ENCODE results near the gene RBM18.

Gene RBM18

GRCh38 chr9:122220673-122221182 lies 43.9 kb downstream of the RBM18 start:
- FAIRE-seq = no peak

- FAIRE-seq = no peak
Observed at GRCh38 chr9:122219856-122220672, 44.6 kb downstream of the RBM18 start.

GRCh38 chr9:122218935-122219855 lies 45.4 kb downstream of the RBM18 start:
- no peak for FAIRE-seq

- no peak for FAIRE-seq
Observed at GRCh38 chr9:122218071-122218934, 46.3 kb downstream of the RBM18 start.

GRCh38 chr9:122217640-122218039 lies 47.0 kb downstream of the RBM18 start:
- no peak for FAIRE-seq

- FAIRE-seq = no peak
Observed at GRCh38 chr9:122216798-122217418, 47.7 kb downstream of the RBM18 start.

- no peak for FAIRE-seq
Observed at GRCh38 chr9:122216138-122216797, 48.4 kb downstream of the RBM18 start.

- no peak for FAIRE-seq
Observed at GRCh38 chr9:122215663-122216062, 49.0 kb downstream of the RBM18 start.

- FAIRE-seq = no peak
Observed at GRCh38 chr9:122214507-122214906, 50.1 kb downstream of the RBM18 start.

- no peak for FAIRE-seq
Observed at GRCh38 chr9:122213589-122214413, 50.8 kb downstream of the RBM18 start.

GRCh38 chr9:122213102-122213588 lies 51.5 kb downstream of the RBM18 start:
- FAIRE-seq = no peak

- FAIRE-seq = no peak
Observed at GRCh38 chr9:122212473-122213004, 52.1 kb downstream of the RBM18 start.

GRCh38 chr9:122209451-122209850 lies 55.2 kb downstream of the RBM18 start:
- FAIRE-seq = no peak

- FAIRE-seq = no peak
Observed at GRCh38 chr9:122207096-122207495, 57.5 kb downstream of the RBM18 start.

GRCh38 chr9:122206118-122207046 lies 58.3 kb downstream of the RBM18 start:
- no peak for FAIRE-seq

GRCh38 chr9:122205176-122205575 lies 59.5 kb downstream of the RBM18 start:
- no peak for FAIRE-seq

- no peak for FAIRE-seq
Observed at GRCh38 chr9:122204491-122204890, 60.1 kb downstream of the RBM18 start.

GRCh38 chr9:122204055-122204454 lies 60.6 kb downstream of the RBM18 start:
- no peak for FAIRE-seq

- FAIRE-seq = no peak
Observed at GRCh38 chr9:122202111-122202510, 62.5 kb downstream of the RBM18 start.
